HEK293 (cell line): ENCODE data around the gene PHOX2B.

Experiments used
- CTCF ChIA-PET: fragments of 350-600 bp; formaldehyde crosslinking; extraction: SDS; loops from one replicate; lab custom pipeline; 2021; ENCODE audit warnings: antibody characterized with exemption; lab: Yijun Ruan, JAX
- POLR2A ChIA-PET: fragments of 300-600 bp; formaldehyde crosslinking; extraction: SDS; loops from one replicate; lab custom pipeline; 2020; ENCODE audit warnings: antibody characterized with exemption, inconsistent platforms; lab: Yijun Ruan, JAX
- H3K27ac ChIP-seq: fragments of 200-500 bp; sonication (Bioruptor generic); 2 replicates; pipeline ENCODE4 v1.5.1; 2014; ENCODE audit warnings: low read depth, low read length, control low read depth, inconsistent platforms; ENCODE audit errors: extremely low read depth
- H3K36me3 ChIP-seq, 2 experiments: fragments of 200-500 bp in 1 of 2; sonication (Bioruptor generic) in 1 of 2; 1 replicate in 1 of 2; 2 replicates in 1 of 2; pipeline ENCODE4 v1.5.1; 2014 to 2017; ENCODE audit warnings: inconsistent platforms in 2 of 2, low read length in 2 of 2; ENCODE audit not compliant: control insufficient read depth in 2 of 2, insufficient read depth in 1 of 2
- H3K4me1 ChIP-seq: fragments of 200-500 bp; sonication (Bioruptor generic); 2 replicates; pipeline ENCODE4 v1.5.1; 2014; ENCODE audit warnings: mild to moderate bottlenecking, low read length, inconsistent platforms; ENCODE audit not compliant: control insufficient read depth, insufficient read depth
- H3K4me3 ChIP-seq: 2 replicates; pipeline ENCODE4 v1.5.1; 2011; ENCODE audit warnings: low read depth, mild to moderate bottlenecking, control low read depth, low read length, moderate library complexity
- H3K9me3 ChIP-seq: fragments of 200-500 bp; sonication (Bioruptor generic); 2 replicates; pipeline ENCODE4 v1.5.1; 2014; ENCODE audit warnings: low read depth, low read length, inconsistent platforms; ENCODE audit not compliant: control insufficient read depth, insufficient read depth
- GLIS2 ChIP-seq: fragments of 450-650 bp; formaldehyde crosslinking; IDR thresholded peaks from 2 replicates; pipeline ENCODE4 v1.5.1; 2016; ENCODE audit warnings: missing biosample characterization, missing genetic modification characterization
- KLF1 ChIP-seq: fragments of 450-650 bp; formaldehyde crosslinking; IDR thresholded peaks from 2 replicates; pipeline ENCODE4 v1.5.1; 2016; ENCODE audit warnings: missing biosample characterization, missing genetic modification characterization
- KLF10 ChIP-seq: fragments of 450-650 bp; IDR thresholded peaks from 2 replicates; pipeline ENCODE4 v1.5.1; 2018; ENCODE audit warnings: missing biosample characterization, mild to moderate bottlenecking, missing genetic modification characterization
- KLF16 ChIP-seq: fragments of 450-650 bp; formaldehyde crosslinking; IDR thresholded peaks from 2 replicates; pipeline ENCODE4 v1.5.1; 2017; ENCODE audit warnings: missing biosample characterization, missing genetic modification characterization
- ZEB2 ChIP-seq: fragments of 450-650 bp; formaldehyde crosslinking; IDR thresholded peaks from 2 replicates; pipeline ENCODE4 v1.5.1; 2016; ENCODE audit warnings: missing biosample characterization, missing genetic modification characterization
- ZFP37 ChIP-seq: fragments of 450-650 bp; formaldehyde crosslinking; IDR thresholded peaks from 2 replicates; pipeline ENCODE4 v1.5.1; 2016; ENCODE audit warnings: missing biosample characterization, missing genetic modification characterization
- ZNF146 ChIP-seq: fragments of 450-650 bp; formaldehyde crosslinking; IDR thresholded peaks from 2 replicates; pipeline ENCODE4 v1.5.1; 2016; ENCODE audit warnings: missing biosample characterization, missing genetic modification characterization
- ZNF16 ChIP-seq: fragments of 450-650 bp; formaldehyde crosslinking; IDR thresholded peaks from 2 replicates; pipeline ENCODE4 v1.5.1; 2016; ENCODE audit warnings: low read depth, missing biosample characterization, missing genetic modification characterization
- ZNF19 ChIP-seq: fragments of 450-650 bp; formaldehyde crosslinking; IDR thresholded peaks from 2 replicates; pipeline ENCODE4; 2016; ENCODE audit warnings: missing biosample characterization, missing genetic modification characterization, low read depth
- ZNF239 ChIP-seq: fragments of 450-650 bp; formaldehyde crosslinking; IDR thresholded peaks from 2 replicates; pipeline ENCODE4 v1.5.1; 2016; ENCODE audit warnings: missing biosample characterization, missing genetic modification characterization
- ZNF292 ChIP-seq: fragments of 450-650 bp; formaldehyde crosslinking; IDR thresholded peaks from 2 replicates; pipeline ENCODE4 v1.5.1; 2016; ENCODE audit warnings: low read depth, missing biosample characterization, missing genetic modification characterization, borderline replicate concordance
- ZNF48 ChIP-seq: fragments of 450-650 bp; formaldehyde crosslinking; IDR thresholded peaks from 2 replicates; pipeline ENCODE4 v1.5.1; 2016; ENCODE audit warnings: missing biosample characterization, missing genetic modification characterization
- TF ChIP-seq, protein P1 (sequence below): fragments of 450-650 bp; formaldehyde crosslinking; IDR thresholded peaks from 2 replicates; pipeline ENCODE4 v1.5.1; 2016; ENCODE audit warnings: missing biosample characterization, missing genetic modification characterization
- TF ChIP-seq, protein P2 (sequence below): sonication (generic); formaldehyde crosslinking; IDR thresholded peaks from 2 replicates; pipeline ENCODE4 v1.8.1; 2022; ENCODE audit warnings: mild to moderate bottlenecking, moderate library complexity, missing genetic modification reagents
- TF ChIP-seq, protein P3 (sequence below): fragments of 450-650 bp; formaldehyde crosslinking; optimal IDR thresholded peaks from 2 replicates; pipeline ENCODE3; 2016; ENCODE audit warnings: missing biosample characterization, mild to moderate bottlenecking, missing genetic modification characterization
- TF ChIP-seq, protein P4 (sequence below): fragments of 450-650 bp; formaldehyde crosslinking; IDR thresholded peaks from 2 replicates; pipeline ENCODE4 v1.5.1; 2016; ENCODE audit warnings: missing biosample characterization, missing genetic modification characterization
- TF ChIP-seq, protein P5 (sequence below): fragments of 450-650 bp; formaldehyde crosslinking; IDR thresholded peaks from 2 replicates; pipeline ENCODE4 v1.5.1; 2016; ENCODE audit warnings: missing biosample characterization, missing genetic modification characterization
- TF ChIP-seq, protein P6 (sequence below): fragments of 450-650 bp; formaldehyde crosslinking; IDR thresholded peaks from 2 replicates; pipeline ENCODE4 v1.5.1; 2016; ENCODE audit warnings: missing biosample characterization, missing genetic modification characterization
- TF ChIP-seq, protein P7 (sequence below): fragments of 450-650 bp; formaldehyde crosslinking; IDR thresholded peaks from 2 replicates; pipeline ENCODE4 v1.5.1; 2016; ENCODE audit warnings: missing biosample characterization, missing genetic modification characterization

The PHOX2B gene

DNA sequence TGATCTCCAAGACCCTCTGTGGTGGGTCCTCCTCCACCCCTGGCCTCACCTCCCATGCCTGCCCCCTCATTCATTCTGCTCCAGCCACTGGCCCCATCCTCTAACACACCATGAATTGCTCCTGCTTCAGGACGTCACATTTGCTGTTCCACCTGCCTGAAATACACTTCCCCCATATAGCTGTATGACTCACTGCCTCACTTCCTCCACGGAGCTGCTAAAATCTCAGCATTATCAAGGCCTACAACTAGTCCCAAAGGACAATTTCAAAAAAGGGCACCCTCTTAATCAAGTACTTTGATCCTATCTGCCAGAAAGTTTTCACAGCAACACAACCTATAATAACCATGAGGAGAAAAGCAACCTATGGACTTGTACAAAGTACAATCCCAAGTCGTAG, 43.6 kb upstream of the PHOX2B start:
- ChIA-PET CTCF (interaction anchor here (0.6 kb wide), 1 partner anchor 25 kb away, joined by 3 read pairs; no protein-coding TSS in a partner anchor), POLR2A (no interaction called here)
- Histone ChIP-seq H3K9me3 (no peaks in the 10 kb centered on the region), H3K36me3 (no peaks in the 10 kb centered on the region), H3K27ac (no peak overlapping the region), H3K4me3 (no peak overlapping the region), H3K4me1 (no peaks in the 10 kb centered on the region)
- TF ChIP-seq ZNF48 (tag by site-specific recombination) (no peak), KLF10 (tag by site-specific recombination) (no peak), ZEB2 (tag by site-specific recombination) (no peak)
- TF ChIP-seq, protein P1, sequence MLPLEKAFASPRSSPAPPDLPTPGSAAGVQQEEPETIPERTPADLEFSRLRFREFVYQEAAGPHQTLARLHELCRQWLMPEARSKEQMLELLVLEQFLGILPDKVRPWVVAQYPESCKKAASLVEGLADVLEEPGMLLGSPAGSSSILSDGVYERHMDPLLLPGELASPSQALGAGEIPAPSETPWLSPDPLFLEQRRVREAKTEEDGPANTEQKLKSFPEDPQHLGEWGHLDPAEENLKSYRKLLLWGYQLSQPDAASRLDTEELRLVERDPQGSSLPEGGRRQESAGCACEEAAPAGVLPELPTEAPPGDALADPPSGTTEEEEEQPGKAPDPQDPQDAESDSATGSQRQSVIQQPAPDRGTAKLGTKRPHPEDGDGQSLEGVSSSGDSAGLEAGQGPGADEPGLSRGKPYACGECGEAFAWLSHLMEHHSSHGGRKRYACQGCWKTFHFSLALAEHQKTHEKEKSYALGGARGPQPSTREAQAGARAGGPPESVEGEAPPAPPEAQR (tag by site-specific recombination): no peak
- TF ChIP-seq, protein P2, sequence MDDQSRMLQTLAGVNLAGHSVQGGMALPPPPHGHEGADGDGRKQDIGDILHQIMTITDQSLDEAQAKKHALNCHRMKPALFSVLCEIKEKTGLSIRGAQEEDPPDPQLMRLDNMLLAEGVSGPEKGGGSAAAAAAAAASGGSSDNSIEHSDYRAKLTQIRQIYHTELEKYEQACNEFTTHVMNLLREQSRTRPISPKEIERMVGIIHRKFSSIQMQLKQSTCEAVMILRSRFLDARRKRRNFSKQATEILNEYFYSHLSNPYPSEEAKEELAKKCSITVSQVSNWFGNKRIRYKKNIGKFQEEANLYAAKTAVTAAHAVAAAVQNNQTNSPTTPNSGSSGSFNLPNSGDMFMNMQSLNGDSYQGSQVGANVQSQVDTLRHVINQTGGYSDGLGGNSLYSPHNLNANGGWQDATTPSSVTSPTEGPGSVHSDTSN: no peak
- TF ChIP-seq, protein P3, sequence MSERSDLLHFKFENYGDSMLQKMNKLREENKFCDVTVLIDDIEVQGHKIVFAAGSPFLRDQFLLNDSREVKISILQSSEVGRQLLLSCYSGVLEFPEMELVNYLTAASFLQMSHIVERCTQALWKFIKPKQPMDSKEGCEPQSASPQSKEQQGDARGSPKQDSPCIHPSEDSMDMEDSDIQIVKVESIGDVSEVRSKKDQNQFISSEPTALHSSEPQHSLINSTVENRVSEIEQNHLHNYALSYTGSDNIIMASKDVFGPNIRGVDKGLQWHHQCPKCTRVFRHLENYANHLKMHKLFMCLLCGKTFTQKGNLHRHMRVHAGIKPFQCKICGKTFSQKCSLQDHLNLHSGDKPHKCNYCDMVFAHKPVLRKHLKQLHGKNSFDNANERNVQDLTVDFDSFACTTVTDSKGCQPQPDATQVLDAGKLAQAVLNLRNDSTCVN: no peak

DNA sequence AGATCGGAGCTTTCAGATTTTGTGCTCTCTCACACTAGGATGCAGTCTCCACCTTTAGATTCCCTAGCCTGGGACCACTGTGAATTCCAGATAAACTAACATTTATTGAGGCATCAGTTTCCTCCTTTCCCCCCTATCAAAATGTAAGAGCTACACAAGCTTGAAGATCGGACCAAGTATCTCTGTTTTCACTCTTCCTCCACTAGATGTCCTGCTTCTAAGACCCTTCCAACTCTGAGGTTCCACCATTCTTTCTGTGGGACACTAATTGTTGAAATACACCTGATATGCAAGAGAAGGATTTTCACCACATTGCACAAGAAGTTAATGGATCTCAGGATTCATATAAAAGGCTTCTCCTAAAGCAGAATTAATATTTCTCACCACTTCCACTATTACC, 43.0 kb upstream of the PHOX2B start:
- Histone ChIP-seq H3K4me1 (no peaks in the 10 kb centered on the region), H3K36me3 (no peaks in the 10 kb centered on the region), H3K27ac (no peak overlapping the region), H3K4me3 (no peak overlapping the region), H3K9me3 (no peaks in the 10 kb centered on the region)
- TF ChIP-seq ZNF146 (tag by site-specific recombination) (no peak), GLIS2 (tag by site-specific recombination) (no peak), ZNF292 (tag by site-specific recombination) (no peak), ZNF19 (tag by site-specific recombination) (no peak), ZNF16 (tag by site-specific recombination) (no peak)
- TF ChIP-seq, protein P4, sequence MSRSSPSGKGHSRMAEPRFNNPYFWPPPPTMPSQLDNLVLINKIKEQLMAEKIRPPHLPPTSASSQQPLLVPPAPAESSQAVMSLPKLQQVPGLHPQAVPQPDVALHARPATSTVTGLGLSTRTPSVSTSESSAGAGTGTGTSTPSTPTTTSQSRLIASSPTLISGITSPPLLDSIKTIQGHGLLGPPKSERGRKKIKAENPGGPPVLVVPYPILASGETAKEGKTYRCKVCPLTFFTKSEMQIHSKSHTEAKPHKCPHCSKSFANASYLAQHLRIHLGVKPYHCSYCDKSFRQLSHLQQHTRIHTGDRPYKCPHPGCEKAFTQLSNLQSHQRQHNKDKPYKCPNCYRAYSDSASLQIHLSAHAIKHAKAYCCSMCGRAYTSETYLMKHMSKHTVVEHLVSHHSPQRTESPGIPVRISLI (tag by site-specific recombination): no peak
- TF ChIP-seq, protein P5, sequence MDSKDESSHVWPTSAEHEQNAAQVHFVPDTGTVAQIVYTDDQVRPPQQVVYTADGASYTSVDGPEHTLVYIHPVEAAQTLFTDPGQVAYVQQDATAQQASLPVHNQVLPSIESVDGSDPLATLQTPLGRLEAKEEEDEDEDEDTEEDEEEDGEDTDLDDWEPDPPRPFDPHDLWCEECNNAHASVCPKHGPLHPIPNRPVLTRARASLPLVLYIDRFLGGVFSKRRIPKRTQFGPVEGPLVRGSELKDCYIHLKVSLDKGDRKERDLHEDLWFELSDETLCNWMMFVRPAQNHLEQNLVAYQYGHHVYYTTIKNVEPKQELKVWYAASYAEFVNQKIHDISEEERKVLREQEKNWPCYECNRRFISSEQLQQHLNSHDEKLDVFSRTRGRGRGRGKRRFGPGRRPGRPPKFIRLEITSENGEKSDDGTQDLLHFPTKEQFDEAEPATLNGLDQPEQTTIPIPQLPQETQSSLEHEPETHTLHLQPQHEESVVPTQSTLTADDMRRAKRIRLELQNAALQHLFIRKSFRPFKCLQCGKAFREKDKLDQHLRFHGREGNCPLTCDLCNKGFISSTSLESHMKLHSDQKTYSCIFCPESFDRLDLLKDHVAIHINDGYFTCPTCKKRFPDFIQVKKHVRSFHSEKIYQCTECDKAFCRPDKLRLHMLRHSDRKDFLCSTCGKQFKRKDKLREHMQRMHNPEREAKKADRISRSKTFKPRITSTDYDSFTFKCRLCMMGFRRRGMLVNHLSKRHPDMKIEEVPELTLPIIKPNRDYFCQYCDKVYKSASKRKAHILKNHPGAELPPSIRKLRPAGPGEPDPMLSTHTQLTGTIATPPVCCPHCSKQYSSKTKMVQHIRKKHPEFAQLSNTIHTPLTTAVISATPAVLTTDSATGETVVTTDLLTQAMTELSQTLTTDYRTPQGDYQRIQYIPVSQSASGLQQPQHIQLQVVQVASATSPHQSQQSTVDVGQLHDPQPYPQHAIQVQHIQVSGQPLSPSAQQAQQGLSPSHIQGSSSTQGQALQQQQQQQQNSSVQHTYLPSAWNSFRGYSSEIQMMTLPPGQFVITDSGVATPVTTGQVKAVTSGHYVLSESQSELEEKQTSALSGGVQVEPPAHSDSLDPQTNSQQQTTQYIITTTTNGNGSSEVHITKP: no peak
- ChIA-PET CTCF (no interaction called here), POLR2A (no interaction called here)

DNA sequence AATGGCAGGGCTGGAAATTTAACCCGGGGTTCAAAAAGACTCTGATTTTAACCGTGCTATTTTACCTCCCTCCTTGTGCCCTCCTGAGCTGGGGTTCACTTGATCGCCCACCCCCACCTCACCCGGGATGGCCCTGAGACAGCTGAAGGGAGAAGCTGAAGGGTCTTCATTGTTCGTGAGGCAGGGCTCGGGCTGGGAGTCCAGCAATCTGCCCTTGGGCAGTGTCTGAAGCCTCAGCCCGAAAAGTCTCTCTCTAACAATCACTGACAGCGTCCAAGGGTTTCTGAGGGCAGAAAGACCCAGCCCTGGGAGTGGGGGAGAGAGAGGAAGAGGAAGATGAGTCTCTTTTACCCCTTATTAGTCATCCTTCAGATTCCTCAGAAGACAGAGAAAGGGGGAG, 39.4 kb upstream of the PHOX2B start:
- H3K27ac ChIP-seq: no peak overlapping the region
- H3K9me3 ChIP-seq: no peaks in the 10 kb centered on the region
- POLR2A ChIA-PET: no interaction called here
- H3K36me3 ChIP-seq: no peaks in the 10 kb centered on the region
- no peaks in the 10 kb centered on the region for H3K4me1 ChIP-seq
- no peak overlapping the region for H3K4me3 ChIP-seq
- CTCF ChIA-PET: no interaction called here
- TF ChIP-seq ZFP37 (no peak), ZNF239 (tag by site-specific recombination) (no peak), KLF16 (no peak), KLF1 (tag by site-specific recombination) (no peak)
- TF ChIP-seq, protein P6, sequence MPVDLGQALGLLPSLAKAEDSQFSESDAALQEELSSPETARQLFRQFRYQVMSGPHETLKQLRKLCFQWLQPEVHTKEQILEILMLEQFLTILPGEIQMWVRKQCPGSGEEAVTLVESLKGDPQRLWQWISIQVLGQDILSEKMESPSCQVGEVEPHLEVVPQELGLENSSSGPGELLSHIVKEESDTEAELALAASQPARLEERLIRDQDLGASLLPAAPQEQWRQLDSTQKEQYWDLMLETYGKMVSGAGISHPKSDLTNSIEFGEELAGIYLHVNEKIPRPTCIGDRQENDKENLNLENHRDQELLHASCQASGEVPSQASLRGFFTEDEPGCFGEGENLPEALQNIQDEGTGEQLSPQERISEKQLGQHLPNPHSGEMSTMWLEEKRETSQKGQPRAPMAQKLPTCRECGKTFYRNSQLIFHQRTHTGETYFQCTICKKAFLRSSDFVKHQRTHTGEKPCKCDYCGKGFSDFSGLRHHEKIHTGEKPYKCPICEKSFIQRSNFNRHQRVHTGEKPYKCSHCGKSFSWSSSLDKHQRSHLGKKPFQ (tag by site-specific recombination): no peak
- TF ChIP-seq, protein P7, sequence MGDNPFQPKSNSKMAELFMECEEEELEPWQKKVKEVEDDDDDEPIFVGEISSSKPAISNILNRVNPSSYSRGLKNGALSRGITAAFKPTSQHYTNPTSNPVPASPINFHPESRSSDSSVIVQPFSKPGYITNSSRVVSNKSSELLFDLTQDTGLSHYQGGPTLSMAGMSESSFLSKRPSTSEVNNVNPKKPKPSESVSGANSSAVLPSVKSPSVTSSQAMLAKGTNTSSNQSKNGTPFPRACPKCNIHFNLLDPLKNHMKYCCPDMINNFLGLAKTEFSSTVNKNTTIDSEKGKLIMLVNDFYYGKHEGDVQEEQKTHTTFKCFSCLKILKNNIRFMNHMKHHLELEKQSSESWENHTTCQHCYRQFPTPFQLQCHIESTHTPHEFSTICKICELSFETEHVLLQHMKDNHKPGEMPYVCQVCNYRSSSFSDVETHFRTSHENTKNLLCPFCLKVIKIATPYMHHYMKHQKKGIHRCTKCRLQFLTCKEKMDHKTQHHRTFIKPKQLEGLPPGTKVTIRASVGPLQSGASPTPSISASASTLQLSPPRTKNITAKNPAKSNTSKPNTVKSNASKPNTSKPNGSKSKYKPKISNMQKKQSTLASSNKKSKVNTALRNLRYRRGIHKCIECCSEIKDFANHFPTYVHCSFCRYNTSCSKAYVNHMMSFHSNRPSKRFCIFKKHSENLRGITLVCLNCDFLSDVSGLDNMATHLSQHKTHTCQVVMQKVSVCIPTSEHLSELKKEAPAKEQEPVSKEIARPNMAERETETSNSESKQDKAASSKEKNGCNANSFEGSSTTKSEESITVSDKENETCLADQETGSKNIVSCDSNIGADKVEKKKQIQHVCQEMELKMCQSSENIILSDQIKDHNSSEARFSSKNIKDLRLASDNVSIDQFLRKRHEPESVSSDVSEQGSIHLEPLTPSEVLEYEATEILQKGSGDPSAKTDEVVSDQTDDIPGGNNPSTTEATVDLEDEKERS (tag by site-specific recombination): no peak
